Stimulated activated CD4-positive, alpha-beta T cell treated with anti-CD3 and anti-CD28 coated beads, Interleukin-1b, Interleukin-23, amount 100 ng/mL, for 48 hours (primary cell): ENCODE data around the gene ITGA5.

ENCODE experiments used
- DNase-seq: peaks from one replicate; pipeline ENCODE4 v3.0.0-alpha.2; 2020

Gene ITGA5

DNA sequence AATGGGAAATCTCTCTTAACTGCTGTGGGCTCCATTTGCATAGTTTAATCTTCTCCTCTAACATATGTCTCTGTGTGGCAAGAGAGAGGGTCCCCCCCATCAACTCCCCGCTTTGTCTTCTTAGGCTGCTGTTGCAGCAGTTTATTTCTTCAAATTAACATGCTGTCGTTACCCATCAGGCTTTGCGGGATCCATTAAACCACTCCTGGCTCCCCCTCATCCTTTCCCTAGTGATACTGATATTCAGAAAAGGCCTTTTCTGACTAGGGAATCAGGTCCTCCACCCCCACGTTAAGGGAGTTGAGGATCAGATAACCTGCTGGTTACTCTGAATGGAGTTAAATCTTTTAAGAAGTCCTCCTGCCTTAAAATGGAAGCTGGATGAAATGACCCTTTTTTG is 70.0 kb downstream of the ITGA5 start:
- DNase-seq: no peak
